SU-DHL-6 (cell line): ENCODE measurements around the gene DDX41.

Experiments
- EZH2phosphoT487 ChIP-seq: fragments of 200-600 bp; sonication (generic), shearing (Covaris generic); conservative IDR thresholded peaks from 2 replicates; pipeline ENCODE4 v1.6.1; 2018; ENCODE audit warnings: mild to moderate bottlenecking, antibody characterized with exemption, low read length, moderate library complexity, mixed read lengths
- TF ChIP-seq, protein P1 (sequence below): fragments of 200-600 bp; sonication (generic); IDR thresholded peaks from one replicate; pipeline ENCODE4 v1.5.1; 2017; ENCODE audit warnings: antibody characterized with exemption, mild to moderate bottlenecking, low read length, moderate library complexity; ENCODE audit not compliant: insufficient read depth, poor library complexity, severe bottlenecking

DNA sequence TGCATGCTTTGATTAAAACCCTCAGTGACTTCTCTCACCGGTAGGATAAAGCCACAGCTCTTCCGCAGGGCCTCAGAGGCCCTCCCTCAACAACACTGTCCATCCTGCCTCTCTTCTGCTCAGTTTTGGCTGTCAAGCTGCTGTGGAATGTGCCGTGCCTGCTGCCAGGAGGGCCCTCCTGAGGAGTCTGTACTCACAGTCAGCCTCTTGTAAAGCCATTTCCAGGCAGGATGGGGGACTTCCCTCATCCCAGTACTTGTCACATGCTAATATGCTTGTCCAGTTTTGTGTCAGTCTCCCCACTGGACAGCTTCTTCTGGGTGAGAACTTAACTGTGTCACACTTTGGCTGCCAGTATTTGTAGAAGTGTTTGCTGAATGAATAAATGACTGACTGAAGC lies 13.9 kb upstream of the DDX41 start:
- TF ChIP-seq, protein P1, sequence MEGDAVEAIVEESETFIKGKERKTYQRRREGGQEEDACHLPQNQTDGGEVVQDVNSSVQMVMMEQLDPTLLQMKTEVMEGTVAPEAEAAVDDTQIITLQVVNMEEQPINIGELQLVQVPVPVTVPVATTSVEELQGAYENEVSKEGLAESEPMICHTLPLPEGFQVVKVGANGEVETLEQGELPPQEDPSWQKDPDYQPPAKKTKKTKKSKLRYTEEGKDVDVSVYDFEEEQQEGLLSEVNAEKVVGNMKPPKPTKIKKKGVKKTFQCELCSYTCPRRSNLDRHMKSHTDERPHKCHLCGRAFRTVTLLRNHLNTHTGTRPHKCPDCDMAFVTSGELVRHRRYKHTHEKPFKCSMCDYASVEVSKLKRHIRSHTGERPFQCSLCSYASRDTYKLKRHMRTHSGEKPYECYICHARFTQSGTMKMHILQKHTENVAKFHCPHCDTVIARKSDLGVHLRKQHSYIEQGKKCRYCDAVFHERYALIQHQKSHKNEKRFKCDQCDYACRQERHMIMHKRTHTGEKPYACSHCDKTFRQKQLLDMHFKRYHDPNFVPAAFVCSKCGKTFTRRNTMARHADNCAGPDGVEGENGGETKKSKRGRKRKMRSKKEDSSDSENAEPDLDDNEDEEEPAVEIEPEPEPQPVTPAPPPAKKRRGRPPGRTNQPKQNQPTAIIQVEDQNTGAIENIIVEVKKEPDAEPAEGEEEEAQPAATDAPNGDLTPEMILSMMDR, result no peak
- no peak for TF ChIP-seq EZH2phosphoT487
